Psoas muscle (tissue), 8 donors: ENCODE results near the gene RAVER1. TPM values are rescaled to one million over a fixed set of nuclear protein-coding genes. Genes with fewer than 3 reads are reported as not detected.
"Not testable (repeated sequence)": the region's sequence is repeated elsewhere in the genome, so short reads cannot be mapped to it uniquely, and the experiment has no call there.

ENCODE experiments used
- ATAC-seq, 4 donors: fragments of 200-7000 bp; cut with Tn5 transposase; one replicate each; pipeline ENCODE4 v1.9.1; 2020; ENCODE audit warnings: moderate library complexity in 3 of 4, mild to moderate bottlenecking in 2 of 4
- DNase-seq, 2 donors: peaks; one replicate each; pipeline ENCODE4 v3.0.0-alpha.2; 2020
- H3K27ac ChIP-seq: fragments of 200-600 bp; one replicate; pipeline ENCODE4 v1.8.0; 2022
- H3K27me3 ChIP-seq, 3 donors: fragments of 200-600 bp in 1 of 3; one replicate each; pipeline versions ENCODE4 v1.6.1 to v1.8.0; 2013 to 2022; ENCODE audit warnings: low read length in 2 of 3, mild to moderate bottlenecking in 2 of 3, moderate library complexity in 1 of 3; ENCODE audit not compliant: insufficient read depth in 3 of 3
- H3K36me3 ChIP-seq, 2 donors: fragments of 200-600 bp in 1 of 2; one replicate each; pipeline versions ENCODE4 v1.6.1 to v1.8.0; 2013 to 2022; ENCODE audit warnings: low read depth in 1 of 2, mild to moderate bottlenecking in 1 of 2, moderate library complexity in 1 of 2; ENCODE audit not compliant: insufficient read depth in 1 of 2
- H3K4me1 ChIP-seq: fragments of 200-600 bp; one replicate; pipeline ENCODE4 v1.8.0; 2022
- H3K4me3 ChIP-seq: fragments of 200-600 bp; one replicate; pipeline ENCODE4 v1.8.0; 2022; ENCODE audit warnings: mild to moderate bottlenecking
- H3K9me3 ChIP-seq: fragments of 200-600 bp; one replicate; pipeline ENCODE4 v1.8.0; 2022
- WGBS, 3 donors: extraction: QIAGEN DNeasy Blood & Tissue Kit; methylation state at CpG; one replicate each; pipeline versions ENCODE4 v1.1.6 to v1.1.7; 2013; 5-methylcytosine and 5-hydroxymethylcytosine counted together
- intact Hi-C, 2 donors: fragments of 100-400 bp; cut with DNase I; formaldehyde crosslinking; loops; one replicate each; pipeline versions ENCODE4 v1.11.0 to v1.14.2; 2022
- polyA plus RNA-seq, 3 donors: library from polyadenylated mRNA; stranded (reverse); fragments of 200-250 nt; gene quantifications; one replicate each; pipeline ENCODE4 v1.2.3, GENCODE V29; 2013
- total RNA-seq, 4 donors: library from RNA; stranded (reverse); fragmentation: NEBNext Ultra II Directional in 2 of 4; extraction: Animal tissue kit (Norgen Biotek cat#: 25700) in 2 of 4; gene quantifications; one replicate each; pipeline versions ENCODE4 v1.2.1 to v1.2.4, GENCODE V29; 2021 to 2023
- TF ChIP-seq, protein P1 (sequence below): fragments of 200-600 bp; IDR thresholded peaks from one replicate; pipeline ENCODE4 v1.8.0; 2022; ENCODE audit warnings: antibody characterized with exemption
- donor health status: healthy with polysubstance abuse.
- donor health status: DM: no; HTN: no; CAD: no; lungs with moderate emphysema.
- donor health status: Bipolar disorder and iron deficiency.
- donor health status: healthy.
- donor health status: DM: yes; HTN: yes; CAD: no.
- donor health status: DM: no; HTN: no; CAD: no.
- donor health status: DM: no; HTN: no; CAD: no.
- donor health status: DM: yes; HTN: yes; CAD: no.

Gene RAVER1
- total and polyA plus RNA-seq, 7 donors = 4.3 to 11.2 (median 8.2) TPM

DNA sequence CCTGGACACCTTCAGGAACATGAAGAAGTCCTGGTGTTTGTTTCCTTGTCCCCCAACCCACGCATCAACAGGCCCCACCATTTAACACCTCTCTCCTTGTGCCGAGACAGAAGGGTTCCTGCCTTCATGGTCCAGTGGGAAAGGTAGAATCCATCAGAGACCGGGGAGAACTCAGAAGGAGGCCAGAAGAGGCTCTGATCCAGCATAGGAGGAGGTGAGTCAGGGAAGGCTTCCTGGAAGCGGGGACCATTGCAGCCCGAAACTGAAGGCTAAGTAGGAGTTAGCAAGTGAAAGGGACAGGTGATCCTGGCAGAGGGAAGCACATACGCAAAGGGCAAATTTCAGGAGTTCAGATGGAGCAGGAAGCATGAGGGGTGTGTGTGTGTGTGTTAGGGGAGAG, 5.6 kb upstream of the RAVER1 start:
- H3K27me3 ChIP-seq = no peaks in the 10 kb centered on the region
- H3K36me3 ChIP-seq = no peaks in the 10 kb centered on the region
- DNase-seq (no peak), ATAC-seq (no peak)
- H3K9me3 ChIP-seq = no peaks in the 10 kb centered on the region
- 76 to 82% (median 77%) methylated on average over 6 of the region's 6 CpGs for WGBS, 3 donors
- intact Hi-C loops = loop anchor here in 1 of 2 donors (10.0 kb wide), 1 partner anchor 504 kb away; the partner anchor contains the start of gene PIN1
- TF ChIP-seq, protein P1, sequence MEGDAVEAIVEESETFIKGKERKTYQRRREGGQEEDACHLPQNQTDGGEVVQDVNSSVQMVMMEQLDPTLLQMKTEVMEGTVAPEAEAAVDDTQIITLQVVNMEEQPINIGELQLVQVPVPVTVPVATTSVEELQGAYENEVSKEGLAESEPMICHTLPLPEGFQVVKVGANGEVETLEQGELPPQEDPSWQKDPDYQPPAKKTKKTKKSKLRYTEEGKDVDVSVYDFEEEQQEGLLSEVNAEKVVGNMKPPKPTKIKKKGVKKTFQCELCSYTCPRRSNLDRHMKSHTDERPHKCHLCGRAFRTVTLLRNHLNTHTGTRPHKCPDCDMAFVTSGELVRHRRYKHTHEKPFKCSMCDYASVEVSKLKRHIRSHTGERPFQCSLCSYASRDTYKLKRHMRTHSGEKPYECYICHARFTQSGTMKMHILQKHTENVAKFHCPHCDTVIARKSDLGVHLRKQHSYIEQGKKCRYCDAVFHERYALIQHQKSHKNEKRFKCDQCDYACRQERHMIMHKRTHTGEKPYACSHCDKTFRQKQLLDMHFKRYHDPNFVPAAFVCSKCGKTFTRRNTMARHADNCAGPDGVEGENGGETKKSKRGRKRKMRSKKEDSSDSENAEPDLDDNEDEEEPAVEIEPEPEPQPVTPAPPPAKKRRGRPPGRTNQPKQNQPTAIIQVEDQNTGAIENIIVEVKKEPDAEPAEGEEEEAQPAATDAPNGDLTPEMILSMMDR = no peak
- H3K27ac ChIP-seq = no peak overlapping the region
- H3K4me1 ChIP-seq = no peaks in the 10 kb centered on the region
- no peak overlapping the region for H3K4me3 ChIP-seq

DNA sequence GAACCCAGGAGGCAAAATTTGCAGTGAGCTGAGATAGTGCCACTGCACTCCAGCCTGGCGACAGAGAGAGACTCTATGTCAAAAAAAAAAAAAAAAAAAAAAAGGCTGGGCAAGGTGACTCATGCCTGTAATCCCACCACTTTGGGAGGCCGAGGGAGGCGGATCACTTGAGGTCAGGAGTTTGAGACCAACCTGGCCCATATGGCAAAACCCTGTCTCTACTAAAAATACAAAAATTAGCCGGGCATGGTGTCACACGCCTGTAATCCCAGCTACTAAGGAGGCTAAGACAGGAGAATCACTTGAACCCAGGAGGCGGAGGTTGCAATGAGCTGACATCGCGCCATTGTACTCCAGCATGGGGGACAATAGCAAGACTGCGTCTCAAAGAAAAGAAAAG, 3.4 kb upstream of the RAVER1 start:
- intact Hi-C loops = loop anchor here in 1 of 2 donors (10.0 kb wide), 1 partner anchor 502 kb away; the partner anchor contains the start of gene PIN1
- not testable (repeated sequence) for H3K36me3 ChIP-seq, H3K4me1 ChIP-seq, H3K9me3 ChIP-seq, H3K4me3 ChIP-seq, ATAC-seq, DNase-seq, H3K27ac ChIP-seq, H3K27me3 ChIP-seq
- WGBS, 3 donors = 90 to 95% (median 92%) methylated on average over 9 of the region's 9 CpGs

DNA sequence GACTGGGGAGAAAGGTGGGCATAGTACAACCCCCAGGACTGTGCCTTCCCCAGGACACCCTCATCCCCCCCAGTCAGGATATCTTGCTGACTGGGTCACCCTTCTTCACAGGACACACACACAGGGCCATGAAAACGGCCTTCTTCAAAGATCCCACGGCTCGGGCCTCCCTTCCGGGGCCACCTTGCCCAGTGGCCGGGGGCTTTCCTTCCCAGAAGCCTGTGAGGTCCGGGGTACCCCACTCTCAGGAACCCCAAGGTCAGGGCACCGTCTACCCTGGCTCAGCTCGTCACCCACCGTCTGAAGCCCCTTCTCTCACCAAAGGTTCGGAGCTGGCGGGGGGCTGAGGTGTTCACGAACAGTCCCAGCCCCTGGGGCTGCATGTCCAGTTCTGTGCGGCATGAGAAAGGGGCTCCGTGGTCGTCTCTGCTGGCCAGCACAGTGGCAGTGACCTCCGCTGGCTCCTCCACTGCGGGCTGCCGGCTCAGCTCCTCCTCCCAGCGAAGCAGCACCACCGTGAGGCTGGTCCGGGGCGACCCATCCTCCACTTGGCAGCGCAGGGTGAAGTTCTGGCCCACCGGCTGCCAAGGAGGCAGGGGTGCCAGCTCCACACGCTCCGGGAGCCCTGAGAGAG, 2.1 kb upstream of the RAVER1 start:
- ATAC-seq (no peak), DNase-seq (no peak)
- no peaks in the 10 kb centered on the region for H3K27me3 ChIP-seq
- 35 to 50% (median 43%) methylated on average over 26 of the region's 26 CpGs for WGBS, 3 donors
- peaks cover 0 to 4% of the 10 kb centered on the region in 2 donors for H3K36me3 ChIP-seq
- no peaks in the 10 kb centered on the region for H3K9me3 ChIP-seq
- TF ChIP-seq, protein P1 = no peak
- peaks cover 12% of the 10 kb centered on the region for H3K4me1 ChIP-seq
- peak overlapping the region; percentile 69 for H3K4me3 ChIP-seq
- H3K27ac ChIP-seq = no peak overlapping the region
- intact Hi-C loops = loop anchor here in 1 of 2 donors (10.0 kb wide), 1 partner anchor 501 kb away; the partner anchor contains the start of gene PIN1

DNA sequence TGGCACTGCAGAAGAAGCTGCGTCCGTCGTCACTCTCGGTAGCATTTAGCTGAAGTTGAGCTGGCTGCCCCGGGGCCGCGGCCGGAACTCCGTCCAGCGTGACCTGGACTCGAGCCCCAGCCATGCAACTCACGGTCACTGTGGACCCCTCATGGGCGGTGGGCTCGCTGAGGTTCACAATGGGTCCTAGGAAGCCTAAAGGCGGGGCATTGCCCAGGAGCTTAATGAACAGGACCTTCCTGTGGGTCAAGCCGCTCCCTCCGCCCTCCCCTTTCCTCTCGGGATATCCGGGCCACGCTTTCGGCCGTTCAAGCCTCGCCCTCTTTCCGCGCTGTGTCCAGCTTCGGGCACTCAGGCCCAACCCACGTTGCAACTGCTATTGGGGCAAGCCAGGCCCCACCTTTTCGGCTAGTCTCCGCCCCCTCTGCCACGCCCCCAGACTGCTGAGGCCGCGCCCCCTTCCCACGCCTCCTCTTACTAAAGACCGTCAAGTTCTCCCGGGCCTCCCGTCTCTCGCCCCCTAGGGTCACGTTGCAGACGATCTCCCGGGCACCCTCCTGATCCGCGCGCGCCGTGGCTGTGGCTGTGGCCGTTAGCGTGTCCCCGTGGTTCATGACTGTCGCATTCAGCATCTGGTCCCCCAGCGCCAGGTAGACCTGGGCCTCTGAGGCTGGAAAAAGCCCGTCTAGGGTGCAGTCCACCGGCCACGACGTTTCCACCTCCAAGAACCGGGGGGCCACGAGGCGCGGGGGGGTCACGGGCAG, 1.4 kb upstream of the RAVER1 start:
- Histone ChIP-seq H3K4me3 (peak overlapping the region; percentile 69), H3K4me1 (peaks cover 12% of the 10 kb centered on the region), H3K9me3 (no peaks in the 10 kb centered on the region), H3K27me3 (no peaks in the 10 kb centered on the region), H3K36me3 (peaks cover 0 to 11% of the 10 kb centered on the region in 2 donors), H3K27ac (peak overlapping the region; percentile 84)
- TF ChIP-seq, protein P1 = no peak
- 5 to 8% (median 7%) methylated on average over 46 to 59 of the region's 59 CpGs for WGBS, 3 donors
- ATAC-seq (peak; percentile 82 to 85 (median 84)), DNase-seq (peak; percentile 95 to 98)
- intact Hi-C loops = loop anchor here in 1 of 2 donors (5.0 to 10.0 kb wide), 3 partner anchors 48 to 500 kb away; partner anchors contain the start of genes ICAM1, PIN1 and TYK2
